22Rv1 (cell line): ENCODE results near the gene RPS6KB2.

ENCODE experiments used
- CTCF ChIP-seq: fragments of 450-650 bp; IDR thresholded peaks from 2 replicates; pipeline ENCODE4 v1.5.1; 2017; ENCODE audit warnings: mild to moderate bottlenecking
- ZFX ChIP-seq: fragments of 450-650 bp; IDR thresholded peaks from 2 replicates; pipeline ENCODE4 v1.6.1; 2017; ENCODE audit warnings: antibody characterized with exemption, borderline replicate concordance

DNA sequence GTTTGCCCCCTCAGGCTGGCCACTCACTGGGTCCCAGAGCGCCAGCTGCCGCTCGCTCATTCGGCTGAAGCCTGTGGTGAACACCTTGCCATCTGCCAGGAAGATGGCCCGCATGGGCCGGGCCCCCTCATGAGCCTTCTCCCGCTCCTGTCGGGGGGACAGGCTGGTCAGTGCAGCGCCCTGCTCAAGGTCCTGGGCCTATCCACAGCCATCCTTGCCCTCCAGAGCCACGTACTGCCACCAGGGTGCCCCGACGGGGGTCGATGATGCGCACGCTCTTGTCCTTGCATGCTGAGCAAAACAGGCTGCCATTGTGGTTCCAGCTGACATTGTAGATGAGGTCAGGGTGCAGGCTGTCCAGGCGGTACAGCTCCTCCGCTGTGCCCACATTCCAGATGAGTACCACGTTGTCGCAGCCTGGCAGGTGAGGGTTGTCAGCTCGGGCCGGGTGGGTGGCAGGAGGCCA is 12.8 kb downstream of the RPS6KB2 start:
- TF ChIP-seq CTCF = no peak
- no peak for TF ChIP-seq ZFX
